Measurements from ENCODE around the gene CCDC198. TPM values are rescaled to one million over a fixed set of nuclear protein-coding genes. Genes with fewer than 3 reads are reported as not detected.

Gene CCDC198
- total RNA-seq, 2 donors from 2014 or later = not detected

- Histone ChIP-seq H3K27ac (no peak overlapping the region), H3K27me3 (no peaks in the 10 kb centered on the region), H3K9me3 (no peaks in the 10 kb centered on the region), H3K4me1 (no peaks in the 10 kb centered on the region), H3K36me3 (no peaks in the 10 kb centered on the region), H3K9ac (ENCODE audit: low read depth in 2 of 2, low read length in 2 of 2) (no peak overlapping the region), H3K4me3 (no peak overlapping the region)
- TF ChIP-seq CTCF (IDR thresholded peaks at IDR 0.05) = no peak
- intact Hi-C loops (cut with DNase I) = no loop called here
- DNase-seq = no peak
These were observed 18.6 kb upstream of the CCDC198 start for GRCh38 chr14:57512220-57512619.

GRCh38 chr14:57508756-57509155 is 15.1 kb upstream of the CCDC198 start:
- H3K27me3 ChIP-seq = no peaks in the 10 kb centered on the region
- H3K4me1 ChIP-seq = no peaks in the 10 kb centered on the region
- intact Hi-C loops (cut with DNase I) = no loop called here
- DNase-seq = no peak
- H3K9ac ChIP-seq (ENCODE audit: low read depth in 2 of 2, low read length in 2 of 2) = no peak overlapping the region
- no peak overlapping the region for H3K27ac ChIP-seq
- no peak for TF ChIP-seq CTCF (IDR thresholded peaks at IDR 0.05)
- no peaks in the 10 kb centered on the region for H3K36me3 ChIP-seq
- no peak overlapping the region for H3K4me3 ChIP-seq
- no peaks in the 10 kb centered on the region for H3K9me3 ChIP-seq

GRCh38 chr14:57502586-57503254 is 9.1 kb upstream of the CCDC198 start:
- TF ChIP-seq CTCF (IDR thresholded peaks at IDR 0.05) = no peak
- no peak overlapping the region for H3K9ac ChIP-seq (ENCODE audit: low read depth in 2 of 2, low read length in 2 of 2)
- no peak for DNase-seq
- intact Hi-C loops (cut with DNase I) = no loop called here
- no peaks in the 10 kb centered on the region for H3K27me3 ChIP-seq
- H3K9me3 ChIP-seq = no peaks in the 10 kb centered on the region
- H3K36me3 ChIP-seq = no peaks in the 10 kb centered on the region
- H3K27ac ChIP-seq = no peak overlapping the region
- H3K4me1 ChIP-seq = no peaks in the 10 kb centered on the region
- no peak overlapping the region for H3K4me3 ChIP-seq

- DNase-seq = no peak
- no peak overlapping the region for H3K27ac ChIP-seq
- no peak for TF ChIP-seq CTCF (IDR thresholded peaks at IDR 0.05)
- H3K9me3 ChIP-seq = no peaks in the 10 kb centered on the region
- no peak overlapping the region for H3K4me3 ChIP-seq
- intact Hi-C loops (cut with DNase I) = no loop called here
- H3K36me3 ChIP-seq = no peaks in the 10 kb centered on the region
- no peak overlapping the region for H3K9ac ChIP-seq (ENCODE audit: low read depth in 2 of 2, low read length in 2 of 2)
- no peaks in the 10 kb centered on the region for H3K4me1 ChIP-seq
- H3K27me3 ChIP-seq = no peaks in the 10 kb centered on the region
These were observed 7.4 kb upstream of the CCDC198 start for GRCh38 chr14:57501039-57501557.

- no peaks in the 10 kb centered on the region for H3K36me3 ChIP-seq
- DNase-seq = no peak
- intact Hi-C loops (cut with DNase I) = no loop called here
These were observed 5.0 kb upstream of the CCDC198 start for GRCh38 chr14:57498659-57499058.

More at GRCh38 chr14:57498659-57499058, 5.0 kb upstream of the CCDC198 start:
- Histone ChIP-seq H3K27ac (no peak overlapping the region), H3K9ac (ENCODE audit: low read depth in 2 of 2, low read length in 2 of 2) (no peak overlapping the region), H3K27me3 (no peaks in the 10 kb centered on the region), H3K4me3 (no peak overlapping the region), H3K9me3 (no peaks in the 10 kb centered on the region), H3K4me1 (no peaks in the 10 kb centered on the region)
- TF ChIP-seq CTCF (IDR thresholded peaks at IDR 0.05) = no peak

Data from colonic mucosa (tissue), 4 donors.